HG02840 (cell line): ENCODE data around the gene EML1.

Experiments used
- ATAC-seq: cut with Tn5 transposase; IDR thresholded peaks from one replicate; pipeline ENCODE4 v1.9.1; 2021; ENCODE audit warnings: mild to moderate bottlenecking, moderate library complexity, moderate number of reproducible peaks; ENCODE audit not compliant: unreplicated experiment, low FRiP score

Gene EML1, protein sequence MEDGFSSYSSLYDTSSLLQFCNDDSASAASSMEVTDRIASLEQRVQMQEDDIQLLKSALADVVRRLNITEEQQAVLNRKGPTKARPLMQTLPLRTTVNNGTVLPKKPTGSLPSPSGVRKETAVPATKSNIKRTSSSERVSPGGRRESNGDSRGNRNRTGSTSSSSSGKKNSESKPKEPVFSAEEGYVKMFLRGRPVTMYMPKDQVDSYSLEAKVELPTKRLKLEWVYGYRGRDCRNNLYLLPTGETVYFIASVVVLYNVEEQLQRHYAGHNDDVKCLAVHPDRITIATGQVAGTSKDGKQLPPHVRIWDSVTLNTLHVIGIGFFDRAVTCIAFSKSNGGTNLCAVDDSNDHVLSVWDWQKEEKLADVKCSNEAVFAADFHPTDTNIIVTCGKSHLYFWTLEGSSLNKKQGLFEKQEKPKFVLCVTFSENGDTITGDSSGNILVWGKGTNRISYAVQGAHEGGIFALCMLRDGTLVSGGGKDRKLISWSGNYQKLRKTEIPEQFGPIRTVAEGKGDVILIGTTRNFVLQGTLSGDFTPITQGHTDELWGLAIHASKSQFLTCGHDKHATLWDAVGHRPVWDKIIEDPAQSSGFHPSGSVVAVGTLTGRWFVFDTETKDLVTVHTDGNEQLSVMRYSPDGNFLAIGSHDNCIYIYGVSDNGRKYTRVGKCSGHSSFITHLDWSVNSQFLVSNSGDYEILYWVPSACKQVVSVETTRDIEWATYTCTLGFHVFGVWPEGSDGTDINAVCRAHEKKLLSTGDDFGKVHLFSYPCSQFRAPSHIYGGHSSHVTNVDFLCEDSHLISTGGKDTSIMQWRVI

DNA sequence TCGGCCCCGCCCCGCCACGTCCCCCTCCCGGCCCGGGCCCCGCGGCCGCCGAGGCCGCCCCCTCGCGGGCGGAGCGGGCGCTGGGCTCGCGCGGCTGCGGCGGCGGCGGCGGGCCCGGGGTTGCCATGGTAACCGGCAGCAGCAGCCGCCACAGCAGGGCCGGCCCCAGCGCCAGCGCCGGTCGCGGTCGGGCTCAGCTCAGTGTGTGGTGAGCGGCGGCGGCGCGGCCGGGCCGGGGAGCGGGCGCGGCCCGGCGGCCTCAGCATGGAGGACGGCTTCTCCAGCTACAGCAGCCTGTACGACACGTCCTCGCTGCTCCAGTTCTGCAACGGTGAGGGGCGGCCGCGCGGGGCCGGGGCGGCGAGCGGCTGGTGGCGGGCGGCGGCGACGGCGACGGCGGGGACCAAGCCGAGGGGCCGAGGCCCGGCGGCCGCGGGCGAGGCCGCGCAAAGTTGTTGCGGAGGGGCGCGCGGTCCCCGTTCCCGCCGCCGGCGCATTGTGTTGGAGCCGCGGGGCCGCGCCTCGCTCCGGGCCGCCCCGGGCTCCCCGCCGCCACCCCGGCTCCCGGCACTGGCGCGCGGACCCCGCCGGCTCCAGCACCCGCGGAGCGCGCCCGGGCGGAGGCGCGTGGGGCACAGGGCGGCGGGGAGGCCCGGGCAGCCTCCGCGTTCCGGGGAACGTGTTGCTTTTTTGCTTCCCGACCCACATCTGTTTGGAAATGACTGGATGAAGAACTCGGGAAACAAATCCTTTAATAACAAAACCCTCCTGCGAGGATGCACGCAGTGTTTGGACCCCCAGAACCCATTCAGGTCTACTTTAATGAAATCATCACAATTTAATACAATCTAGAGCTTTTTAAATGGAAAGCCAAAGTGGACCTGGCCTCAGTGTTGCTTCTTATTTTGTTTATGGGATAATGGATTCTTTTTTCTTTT lies at the start of gene EML1:
Gene EML1 (plus strand): TSS at position 201 of the 938 bp plus-strand sequence. CDS start 64 bp downstream, at position 265.
- ATAC-seq: peak; percentile 86

DNA sequence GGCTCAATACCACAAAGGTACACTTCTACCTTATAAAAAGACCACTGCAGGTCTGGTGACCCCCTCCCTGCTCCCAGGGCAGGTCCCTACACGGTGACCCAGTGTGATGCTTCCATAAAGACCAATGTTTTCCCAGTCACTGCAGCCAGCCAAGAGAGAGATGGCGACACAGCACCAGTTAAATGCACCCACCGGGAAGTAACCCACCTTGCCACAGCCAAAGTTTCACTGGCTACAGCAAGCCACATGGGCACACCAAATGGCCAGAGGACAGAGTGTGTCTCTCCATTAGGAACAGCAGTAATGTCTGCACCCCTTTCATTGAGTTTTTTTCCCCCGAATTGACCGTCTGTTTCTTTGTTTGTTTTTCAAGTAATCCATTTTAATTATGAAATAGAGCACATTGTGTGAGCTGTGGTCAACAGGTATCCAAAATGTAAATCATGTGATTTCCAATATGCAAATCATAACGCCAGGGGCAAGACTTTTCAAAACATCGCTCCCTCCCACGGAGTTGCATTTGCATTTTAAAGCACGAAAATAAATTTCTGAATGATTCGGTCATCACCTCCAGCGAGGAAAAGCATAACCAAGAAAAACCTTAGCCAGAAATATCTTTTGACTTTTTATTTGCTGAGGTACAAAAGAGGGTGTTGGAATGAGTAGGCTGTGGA lies 48.9 kb upstream of the EML1 start:
- no peak for ATAC-seq

GRCh38 chr14:99744873-99745224 lies 48.4 kb upstream of the EML1 start:
- ATAC-seq: no peak

GRCh38 chr14:99745307-99745951 lies 47.8 kb upstream of the EML1 start:
- ATAC-seq: no peak

DNA sequence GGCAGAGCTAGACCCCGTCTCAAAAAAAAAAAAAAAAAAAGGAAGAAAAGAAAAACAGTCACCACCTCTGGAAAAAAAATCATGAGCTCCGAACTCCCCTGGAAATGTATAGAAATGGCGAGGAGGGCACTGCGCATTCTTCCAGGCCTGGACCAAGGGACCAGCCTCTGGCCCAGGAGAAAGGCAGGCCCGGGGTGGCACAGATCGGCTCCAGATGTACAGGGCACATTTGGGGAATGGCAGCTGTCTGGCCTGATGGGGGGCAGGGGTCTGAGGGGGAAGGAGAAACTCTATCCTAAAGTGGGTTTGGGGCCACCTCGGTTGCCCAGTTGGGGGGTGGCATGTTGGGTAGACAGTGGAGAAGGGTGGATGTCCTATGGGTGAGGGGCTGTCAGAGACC lies 46.0 kb upstream of the EML1 start:
- ATAC-seq: no peak

GRCh38 chr14:99747582-99748330 lies 45.5 kb upstream of the EML1 start:
- ATAC-seq: no peak

- no peak for ATAC-seq
Measured at GRCh38 chr14:99748529-99748928, 44.7 kb upstream of the EML1 start.

- no peak for ATAC-seq
Measured at GRCh38 chr14:99749142-99749541, 44.1 kb upstream of the EML1 start.

DNA sequence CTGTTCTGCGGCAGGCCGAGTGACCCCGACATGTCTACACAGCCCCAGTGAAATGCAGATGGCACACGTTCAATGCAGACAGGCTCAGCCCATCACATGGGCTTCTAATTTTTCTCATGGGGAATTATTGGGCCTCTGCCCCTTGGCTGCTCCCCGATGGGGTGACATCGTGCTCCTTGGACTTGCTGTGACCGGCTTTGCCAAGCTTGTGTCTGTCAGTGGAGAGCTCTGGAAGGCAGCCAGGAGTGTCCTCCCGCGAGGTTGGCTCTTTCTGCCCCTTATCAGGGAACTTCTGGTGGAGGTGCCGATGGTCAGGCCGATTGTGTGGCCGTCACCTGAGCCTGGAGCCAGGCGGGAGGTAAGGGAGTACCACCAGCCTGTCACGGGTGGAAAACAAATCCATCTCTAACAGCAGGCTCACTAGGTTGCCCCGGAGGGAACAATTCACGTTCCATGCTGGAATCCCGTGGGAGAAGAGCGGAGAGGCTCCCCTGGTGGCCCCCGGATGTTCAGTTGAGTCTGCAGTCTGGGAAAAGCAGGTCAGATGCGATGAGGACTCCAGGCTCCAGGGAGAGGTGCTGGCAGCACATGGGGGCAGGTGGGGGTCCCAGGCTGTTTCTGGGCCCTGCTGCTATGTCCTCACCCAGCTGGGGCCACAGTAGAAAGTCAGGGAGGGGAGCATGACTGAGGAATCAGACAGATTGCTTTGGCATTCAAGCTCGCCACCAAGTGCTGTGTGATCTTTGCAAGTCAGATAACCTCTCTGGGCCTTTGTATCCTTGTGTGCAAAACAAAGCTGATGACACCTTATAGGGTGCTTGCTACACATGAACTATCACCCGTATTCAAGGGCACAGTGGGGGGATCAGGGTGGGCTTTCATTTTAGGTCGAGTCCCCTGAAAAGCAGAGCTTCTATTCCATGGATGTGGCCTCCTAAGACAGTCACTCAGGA lies 43.2 kb upstream of the EML1 start:
- no peak for ATAC-seq

DNA sequence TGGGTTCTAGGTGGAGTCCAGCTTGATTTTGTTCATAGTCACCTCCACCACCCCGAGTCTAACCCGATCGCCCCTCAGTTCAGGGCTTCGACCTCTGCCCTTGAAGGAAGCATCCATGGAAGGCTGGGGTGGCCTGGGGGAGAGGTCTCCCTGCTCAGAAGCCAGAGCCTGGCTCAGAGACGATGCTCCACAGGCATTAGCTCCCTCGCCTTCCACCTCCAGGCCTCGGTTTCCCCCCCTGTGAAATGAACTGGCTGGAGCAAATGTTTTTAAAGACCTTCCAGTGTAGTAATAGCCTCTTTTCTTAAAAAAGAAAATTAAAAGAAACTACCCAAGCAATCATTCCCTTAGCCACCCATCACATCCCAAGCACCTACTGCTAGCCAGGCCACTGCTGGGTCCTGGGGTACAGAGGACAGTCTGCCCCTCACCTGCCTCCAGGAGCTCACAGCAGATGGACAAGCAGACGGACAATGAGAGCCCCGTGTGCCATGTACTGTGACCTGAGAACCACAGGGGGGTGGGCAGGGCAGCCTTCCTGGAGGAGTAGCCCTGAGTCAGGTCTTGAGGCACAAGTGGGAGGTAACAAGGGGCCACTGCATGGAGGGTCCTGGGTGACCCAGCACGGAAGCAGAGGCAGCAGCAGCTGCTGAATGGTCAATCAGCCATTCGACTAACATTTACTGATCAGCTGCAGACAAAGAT lies 42.3 kb upstream of the EML1 start:
- ATAC-seq: no peak

DNA sequence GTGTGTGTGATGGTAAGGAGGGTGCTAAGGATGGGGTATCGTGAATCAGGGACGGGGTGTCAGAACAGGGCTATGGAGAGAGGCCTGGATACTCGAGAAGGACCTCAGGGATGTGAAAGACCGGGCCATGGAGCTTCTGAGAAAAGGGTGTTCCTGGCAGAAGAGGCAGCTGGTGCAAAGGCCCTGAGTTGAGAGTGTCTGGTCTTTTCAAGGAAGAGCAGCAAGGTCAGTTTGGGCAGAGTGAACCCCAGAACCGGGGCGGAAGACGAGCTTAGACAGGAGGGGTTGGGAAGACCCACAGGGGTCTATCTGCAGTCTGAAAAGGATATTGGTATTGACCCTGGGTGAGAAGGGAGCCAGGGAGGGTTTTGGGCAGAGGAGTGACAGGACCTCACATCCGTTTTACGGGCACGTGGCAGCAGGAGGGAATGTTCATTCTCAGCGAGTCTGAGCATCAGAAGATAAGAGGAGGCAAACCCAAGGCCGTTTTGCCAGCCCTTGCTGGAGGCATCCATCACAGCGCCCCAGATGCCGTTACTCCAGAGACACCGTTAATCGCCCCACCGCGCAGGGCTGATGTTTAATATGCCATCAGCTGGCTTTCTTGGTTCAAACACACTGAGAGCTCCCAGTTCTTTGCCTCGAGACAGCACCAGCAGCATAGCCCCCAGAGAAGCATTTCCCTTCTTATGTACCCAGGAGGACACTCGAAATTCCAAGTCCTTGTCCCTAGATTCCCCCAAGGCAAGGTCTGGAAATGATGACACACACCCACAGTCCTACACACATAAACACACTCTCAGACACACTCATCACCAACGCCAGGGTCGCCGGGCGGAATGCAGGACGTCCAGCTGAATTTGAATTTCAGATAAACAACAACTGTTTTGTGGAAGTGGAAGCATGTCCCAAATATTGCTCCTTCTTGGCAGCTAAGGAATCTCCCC lies 41.4 kb upstream of the EML1 start:
- ATAC-seq: no peak

DNA sequence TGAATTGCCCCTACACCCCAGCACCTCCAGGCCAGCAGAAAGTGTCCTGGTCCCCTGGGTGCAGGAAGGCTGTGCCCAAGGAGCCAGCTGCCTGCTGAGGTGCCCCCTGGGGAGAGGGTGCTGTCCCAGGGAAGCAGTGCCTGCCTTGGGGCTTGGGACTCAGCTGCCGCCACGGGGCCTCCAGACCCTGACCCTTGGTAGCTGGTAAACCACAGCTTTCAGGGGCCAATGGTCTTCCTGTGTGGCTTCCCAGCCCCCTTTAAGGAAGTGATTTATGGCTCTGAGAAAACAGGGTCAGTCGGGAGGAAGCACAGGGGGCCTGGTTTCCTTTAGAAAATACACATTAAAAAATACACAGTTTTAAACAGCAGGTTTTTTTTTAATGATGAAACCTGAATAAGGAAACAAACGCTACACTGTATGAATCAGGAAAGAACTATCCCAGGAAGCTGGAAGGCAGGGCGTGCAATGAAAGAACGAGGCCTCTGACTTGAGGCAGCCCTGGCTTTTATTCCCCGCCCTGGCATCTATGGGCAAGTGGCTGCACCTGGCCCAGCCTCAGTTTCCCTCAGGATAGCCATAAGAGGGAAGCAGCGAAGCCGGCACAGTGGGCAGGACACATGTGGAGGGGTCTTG lies 40.6 kb upstream of the EML1 start:
- no peak for ATAC-seq

DNA sequence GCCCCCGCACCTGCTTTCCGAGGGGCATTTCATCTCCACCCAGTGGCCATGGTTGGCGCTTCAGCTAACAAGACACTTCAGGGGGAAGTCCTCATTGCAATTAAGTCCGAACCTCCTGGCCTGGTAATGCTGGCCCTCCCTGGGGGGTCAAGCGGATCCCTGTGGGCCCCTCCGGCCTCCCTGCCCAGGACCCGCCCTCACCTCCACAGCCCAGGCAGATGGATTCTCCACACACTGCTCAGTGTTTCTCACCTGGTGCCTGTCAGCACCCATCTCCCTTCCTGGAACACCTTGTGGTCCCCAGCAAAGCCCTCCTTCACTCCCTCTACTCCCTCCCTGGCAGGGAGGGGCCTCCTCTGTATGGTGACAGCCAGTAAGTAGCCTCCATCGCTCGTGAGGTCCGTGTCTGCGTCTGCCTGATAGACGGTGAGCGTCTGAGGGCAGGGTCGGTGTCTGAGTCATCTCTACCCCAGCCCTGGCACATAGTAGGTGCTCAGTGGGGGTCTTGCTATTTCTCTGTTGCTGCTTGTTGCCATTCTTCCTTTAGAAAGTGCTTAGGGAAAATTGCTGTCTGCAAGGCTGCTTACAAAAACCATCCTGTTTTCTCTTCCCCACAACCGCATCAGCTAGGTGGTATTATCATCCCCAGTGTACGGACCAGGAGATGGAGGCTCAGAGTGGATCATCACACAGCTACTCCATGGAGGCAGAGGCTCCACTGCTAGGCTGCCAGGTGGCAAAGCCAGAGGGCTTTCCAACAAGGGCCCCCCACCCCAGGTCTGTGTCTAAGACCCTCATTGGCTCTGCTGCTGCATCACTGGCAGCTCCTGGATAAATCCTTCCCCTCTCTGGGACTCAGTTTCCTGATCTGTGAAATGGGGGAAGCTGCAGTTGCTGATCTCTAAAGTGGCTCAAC lies 39.7 kb upstream of the EML1 start:
- no peak for ATAC-seq

- no peak for ATAC-seq
Measured at GRCh38 chr14:99754141-99755067, 38.8 kb upstream of the EML1 start.
